Measurements from ENCODE around the gene RACK1.

The RACK1 gene

GRCh38 chr5:181193656-181194055, 50.0 kb downstream of the RACK1 start:
- no peak for DNase-seq

GRCh38 chr5:181192337-181193046, 51.2 kb downstream of the RACK1 start:
- DNase-seq, result no peak

- no peak for DNase-seq
Observed at GRCh38 chr5:181191526-181192336, 52.0 kb downstream of the RACK1 start.

- DNase-seq, result no peak
Observed at GRCh38 chr5:181190711-181191525, 52.8 kb downstream of the RACK1 start.

- no peak for DNase-seq
Observed at GRCh38 chr5:181189962-181190710, 53.6 kb downstream of the RACK1 start.

GRCh38 chr5:181189363-181189961, 54.2 kb downstream of the RACK1 start:
- DNase-seq, result no peak

- no peak for DNase-seq
Observed at GRCh38 chr5:181188700-181189362, 54.9 kb downstream of the RACK1 start.

GRCh38 chr5:181187500-181188213, 56.0 kb downstream of the RACK1 start:
- DNase-seq, result no peak

GRCh38 chr5:181186986-181187499, 56.7 kb downstream of the RACK1 start:
- DNase-seq, result no peak
